Upper lobe of left lung (tissue), 6 donors: ENCODE measurements around the gene ECD. TPM values are rescaled to one million over a fixed set of nuclear protein-coding genes. Genes with fewer than 3 reads are reported as not detected.

Experiments
- ATAC-seq, 2 donors: fragments of 200-7000 bp; cut with Tn5 transposase; one replicate each; pipeline ENCODE4 v1.9.1; 2022; ENCODE audit warnings: mild to moderate bottlenecking in 2 of 2, moderate library complexity in 2 of 2; ENCODE audit not compliant: low FRiP score in 2 of 2
- DNase-seq, 2 donors: peaks; one replicate each; pipeline ENCODE4 v3.0.0-alpha.2; 2019 to 2020
- H3K27ac ChIP-seq, 4 donors: fragments of 200-600 bp; sonication (generic); one replicate each; pipeline ENCODE4 v1.5.1; 2016 to 2019
- H3K27me3 ChIP-seq, 4 donors: fragments of 200-600 bp; sonication (generic); one replicate each; pipeline ENCODE4 v1.5.1; 2017 to 2019
- H3K36me3 ChIP-seq, 4 donors: fragments of 200-600 bp; sonication (generic); one replicate each; pipeline ENCODE4 v1.5.1; 2016 to 2019
- H3K4me1 ChIP-seq, 4 donors: fragments of 200-600 bp; sonication (generic); one replicate each; pipeline ENCODE4 v1.5.1; 2018 to 2019
- H3K4me3 ChIP-seq, 4 donors: fragments of 200-600 bp; sonication (generic); one replicate each; pipeline ENCODE4 v1.5.1; 2017 to 2019; ENCODE audit warnings: mild to moderate bottlenecking in 2 of 4, moderate library complexity in 1 of 4
- H3K9me3 ChIP-seq, 4 donors: fragments of 200-600 bp; sonication (generic); one replicate each; pipeline ENCODE4 v1.5.1; 2018 to 2019
- EP300 ChIP-seq, 4 donors: sonication (generic); formaldehyde crosslinking; IDR thresholded peaks; one replicate each; pipeline ENCODE4 v1.5.1; 2017; ENCODE audit warnings: antibody characterized with exemption in 4 of 4, control low read depth in 2 of 4
- POLR2A ChIP-seq, 4 donors: fragments of 450-650 bp; IDR thresholded peaks; one replicate each; pipeline ENCODE4 v1.5.1; 2016 to 2017; ENCODE audit warnings: antibody characterized with exemption in 4 of 4, mild to moderate bottlenecking in 2 of 4
- POLR2AphosphoS5 ChIP-seq, 2 donors: sonication (generic); formaldehyde crosslinking; IDR thresholded peaks; one replicate each; pipeline ENCODE4 v1.5.1; 2017; ENCODE audit warnings: antibody characterized with exemption in 2 of 2
- WGBS, 2 donors: methylation state at CpG; one replicate each; pipeline ENCODE4 v1.1.5; 2017 to 2018; 5-methylcytosine and 5-hydroxymethylcytosine counted together
- total RNA-seq, 6 donors: library from RNA; depleted of rRNA in 4 of 6; stranded (reverse); fragments of >200 nt in 4 of 6; gene quantifications; one replicate each; pipeline versions ENCODE4 v1.1.0 to v1.2.1, GENCODE V29; 2016 to 2021
- TF ChIP-seq, protein P1 (sequence below), 6 experiments: fragments of 450-650 bp in 4 of 6; fragments of 200-600 bp in 2 of 6; sonication (generic) in 2 of 6; IDR thresholded peaks; one replicate each; pipeline ENCODE4 v1.5.1; 2016 to 2019; ENCODE audit warnings: antibody characterized with exemption in 6 of 6
- donor health status: DM: no; HTN: no; CAD: no; lungs with moderate emphysema.
- donor health status: DM: no; HTN: yes; CAD: no; lungs with severe emphysema.

The ECD gene
- total RNA-seq: 10 to 100 TPM; 19.2 to 43.0 (median 24.8) TPM

DNA sequence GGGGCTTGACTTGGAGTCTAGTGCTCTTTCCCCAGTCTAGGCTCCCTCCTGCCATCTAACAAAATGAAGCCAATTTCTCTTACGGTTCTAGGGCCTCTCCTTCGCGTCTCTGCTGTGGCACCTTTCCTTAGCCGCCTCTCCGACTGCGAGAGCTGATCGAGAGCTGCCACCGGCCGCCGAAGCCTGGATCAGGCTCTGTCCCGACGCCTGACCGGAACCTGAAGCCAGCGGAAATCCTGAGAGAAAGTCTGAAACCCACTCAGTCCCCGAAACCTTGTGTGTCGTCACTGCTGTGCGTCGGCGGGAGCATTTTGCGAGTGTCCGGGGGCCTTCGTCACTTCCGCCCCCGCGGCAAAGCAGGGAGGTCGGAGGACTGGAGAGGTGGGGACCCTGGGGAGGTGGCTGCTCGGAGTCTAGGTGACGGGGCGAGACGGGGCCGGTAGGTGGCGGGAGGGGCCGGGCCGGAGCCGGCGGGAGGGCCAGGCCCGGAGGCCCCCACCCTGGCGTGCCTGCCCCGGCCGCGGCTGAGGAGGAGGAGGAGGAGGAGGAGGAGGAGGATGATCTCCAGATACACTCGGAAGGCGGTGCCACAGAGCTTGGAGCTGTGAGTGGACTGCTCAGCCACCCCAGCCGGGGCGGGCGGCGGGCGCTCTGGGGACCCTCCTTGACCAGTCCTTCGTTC lies at the start of gene ECD, which contains the start of gene FAM149B1:
TSS of gene ECD (minus strand) at position 226 of the 682 bp plus-strand sequence. CDS start 4,071 bp downstream, outside the sequence.
TSS of gene FAM149B1 (plus strand) at position 337 of the 682 bp plus-strand sequence. CDS start at position 558, 221 bp downstream.
- Histone ChIP-seq H3K27me3 (no peaks in the 10 kb centered on the region), H3K27ac (peak within 1 kb of the TSS; percentile 88 to 97 (median 94)), H3K4me1 (peaks cover 22 to 37% (median 27%) of the 10 kb centered on the region in 4 donors), H3K9me3 (no peaks in the 10 kb centered on the region), H3K4me3 (peak within 1 kb of the TSS; percentile 71 to 81 (median 77)), H3K36me3 (peaks cover 0 to 15% (median 4%) of the 10 kb centered on the region in 4 donors)
- peak; percentile 99 for TF ChIP-seq POLR2AphosphoS5 (IDR thresholded peaks at IDR 0.05)
- peak; percentile 78 to 97 (median 94) for TF ChIP-seq POLR2A (IDR thresholded peaks at IDR 0.05)
- TF ChIP-seq EP300 (IDR thresholded peaks at IDR 0.05): peak in 1 of 4 donors; percentile 83
- TF ChIP-seq, protein P1, sequence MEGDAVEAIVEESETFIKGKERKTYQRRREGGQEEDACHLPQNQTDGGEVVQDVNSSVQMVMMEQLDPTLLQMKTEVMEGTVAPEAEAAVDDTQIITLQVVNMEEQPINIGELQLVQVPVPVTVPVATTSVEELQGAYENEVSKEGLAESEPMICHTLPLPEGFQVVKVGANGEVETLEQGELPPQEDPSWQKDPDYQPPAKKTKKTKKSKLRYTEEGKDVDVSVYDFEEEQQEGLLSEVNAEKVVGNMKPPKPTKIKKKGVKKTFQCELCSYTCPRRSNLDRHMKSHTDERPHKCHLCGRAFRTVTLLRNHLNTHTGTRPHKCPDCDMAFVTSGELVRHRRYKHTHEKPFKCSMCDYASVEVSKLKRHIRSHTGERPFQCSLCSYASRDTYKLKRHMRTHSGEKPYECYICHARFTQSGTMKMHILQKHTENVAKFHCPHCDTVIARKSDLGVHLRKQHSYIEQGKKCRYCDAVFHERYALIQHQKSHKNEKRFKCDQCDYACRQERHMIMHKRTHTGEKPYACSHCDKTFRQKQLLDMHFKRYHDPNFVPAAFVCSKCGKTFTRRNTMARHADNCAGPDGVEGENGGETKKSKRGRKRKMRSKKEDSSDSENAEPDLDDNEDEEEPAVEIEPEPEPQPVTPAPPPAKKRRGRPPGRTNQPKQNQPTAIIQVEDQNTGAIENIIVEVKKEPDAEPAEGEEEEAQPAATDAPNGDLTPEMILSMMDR (IDR thresholded peaks at IDR 0.05): peak in 5 of 6 experiments; percentile 27 to 65 (median 44)
- DNase-seq (peak; percentile 94 to 96), ATAC-seq (peak; percentile 96 to 99)
- WGBS, 2 donors: 0% methylated on average over 12 to 47 of the region's 49 CpGs

DNA sequence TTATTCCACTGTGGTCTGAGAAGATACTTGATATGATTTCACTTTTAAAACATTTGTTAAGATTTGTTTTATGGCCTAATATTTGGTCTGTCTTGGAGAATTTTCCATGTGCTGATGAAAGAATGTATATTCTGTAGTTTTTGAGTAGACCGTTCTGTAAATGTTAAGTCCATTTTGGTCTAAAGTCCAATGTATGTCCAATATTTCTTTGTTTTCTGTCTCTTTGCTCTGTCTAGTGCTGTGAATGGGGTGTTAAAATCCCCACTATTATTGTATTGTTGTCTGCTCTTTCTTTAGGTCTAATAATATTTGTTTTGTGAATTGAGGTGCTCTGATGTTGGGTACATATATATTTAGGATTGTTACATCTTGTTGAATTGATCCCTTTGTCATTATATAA lies 47.9 kb upstream of the ECD start:
- no peak for DNase-seq
- Histone ChIP-seq H3K4me1 (no peaks in the 10 kb centered on the region), H3K4me3 (no peak overlapping the region), H3K27me3 (no peaks in the 10 kb centered on the region), H3K27ac (no peak overlapping the region), H3K9me3 (no peaks in the 10 kb centered on the region), H3K36me3 (peaks cover 0 to 31% (median 10%) of the 10 kb centered on the region in 4 donors)
- TF ChIP-seq POLR2A (IDR thresholded peaks at IDR 0.05) (no peak), EP300 (IDR thresholded peaks at IDR 0.05) (no peak), POLR2AphosphoS5 (IDR thresholded peaks at IDR 0.05) (no peak)
- TF ChIP-seq, protein P1 (IDR thresholded peaks at IDR 0.05): no peak
- no peak for ATAC-seq
- 97 to 100% methylated on average over 1 of the region's 1 CpG for WGBS, 2 donors

DNA sequence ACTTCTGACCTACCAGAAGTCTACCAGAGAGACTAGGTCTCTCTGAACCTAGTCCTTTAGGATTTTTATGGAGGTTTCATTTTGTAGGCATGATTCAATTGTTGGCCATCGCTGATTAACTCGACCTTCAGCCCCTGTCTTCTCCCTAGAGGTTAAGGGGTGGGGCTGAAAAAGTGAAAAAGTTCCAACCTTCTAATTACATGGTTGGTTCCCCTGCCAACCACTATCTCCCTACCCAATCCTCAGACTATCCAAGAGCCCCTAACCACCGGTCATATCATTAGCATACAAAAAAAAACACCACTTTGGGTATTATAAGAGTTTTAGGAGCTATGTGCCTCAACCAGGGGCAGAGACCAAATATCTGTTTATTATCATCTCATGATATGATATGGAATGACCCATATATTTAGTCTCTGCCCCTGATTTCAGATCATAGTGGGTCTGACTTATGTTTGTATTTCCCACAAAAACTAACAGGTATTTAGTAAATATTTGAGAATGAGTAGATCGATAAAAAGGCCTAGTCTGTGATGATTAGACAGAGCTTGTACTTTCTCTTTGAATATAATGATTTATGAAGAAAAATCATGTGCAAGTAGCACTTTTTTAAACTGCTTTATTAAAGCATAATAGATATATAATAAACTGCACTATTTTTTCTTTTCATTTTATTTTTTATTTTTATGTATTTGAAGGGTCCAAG lies 43.5 kb upstream of the ECD start:
- ATAC-seq: no peak
- H3K9me3 ChIP-seq: no peaks in the 10 kb centered on the region
- H3K4me1 ChIP-seq: no peaks in the 10 kb centered on the region
- peaks cover 0 to 25% (median 8%) of the 10 kb centered on the region in 4 donors for H3K36me3 ChIP-seq
- no peak overlapping the region for H3K4me3 ChIP-seq
- TF ChIP-seq POLR2AphosphoS5 (IDR thresholded peaks at IDR 0.05): no peak
- no peak for TF ChIP-seq POLR2A (IDR thresholded peaks at IDR 0.05)
- no peak for TF ChIP-seq EP300 (IDR thresholded peaks at IDR 0.05)
- TF ChIP-seq, protein P1 (IDR thresholded peaks at IDR 0.05): no peak
- no peak for DNase-seq
- 85 to 96% methylated on average over 4 of the region's 4 CpGs for WGBS, 2 donors
- H3K27me3 ChIP-seq: no peaks in the 10 kb centered on the region
- H3K27ac ChIP-seq: no peak overlapping the region

DNA sequence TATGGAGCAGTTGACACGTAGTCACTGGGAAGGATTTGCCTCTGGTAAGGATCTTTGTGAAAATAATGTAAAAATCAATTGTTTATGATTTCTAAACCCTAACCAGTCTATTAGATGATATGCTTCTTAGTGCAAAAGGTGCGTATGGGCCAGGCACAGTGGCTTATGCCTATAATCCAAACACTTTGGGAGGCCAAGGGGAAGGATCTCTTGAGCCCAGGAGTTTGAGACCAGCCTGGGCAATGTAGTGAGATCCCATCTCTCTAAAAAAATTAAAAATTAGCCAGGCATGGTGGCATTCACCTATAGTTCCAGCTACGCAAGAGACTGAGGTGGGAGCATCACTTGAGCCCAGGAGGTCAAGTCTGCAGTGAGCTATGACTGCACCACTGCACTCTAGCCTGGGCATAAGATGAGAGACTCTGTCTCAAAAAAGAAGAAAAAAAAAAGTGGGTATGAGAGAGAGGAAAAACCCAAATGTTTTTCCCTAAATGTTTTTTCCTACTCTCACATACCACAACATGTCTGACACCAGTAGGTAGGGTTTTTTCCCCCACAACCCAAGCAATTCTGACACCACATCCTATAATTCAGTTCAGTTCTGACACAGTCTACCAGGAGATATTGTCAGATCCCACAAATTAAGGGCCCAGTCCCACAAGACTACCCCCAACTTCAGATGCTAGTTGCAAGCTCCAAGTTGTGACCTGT lies 42.7 kb upstream of the ECD start:
- ATAC-seq (no peak), DNase-seq (no peak)
- WGBS, 2 donors: 94% methylated on average over 3 of the region's 3 CpGs
- Histone ChIP-seq H3K4me1 (no peaks in the 10 kb centered on the region), H3K4me3 (no peak overlapping the region), H3K27ac (no peak overlapping the region), H3K9me3 (no peaks in the 10 kb centered on the region), H3K27me3 (no peaks in the 10 kb centered on the region), H3K36me3 (peaks cover 0 to 25% (median 8%) of the 10 kb centered on the region in 4 donors)
- TF ChIP-seq EP300 (IDR thresholded peaks at IDR 0.05): no peak
- TF ChIP-seq, protein P1 (IDR thresholded peaks at IDR 0.05): no peak
- TF ChIP-seq POLR2AphosphoS5 (IDR thresholded peaks at IDR 0.05): no peak
- TF ChIP-seq POLR2A (IDR thresholded peaks at IDR 0.05): no peak
